ENCODE measurements around the gene TEX19. TPM values are rescaled to one million over a fixed set of nuclear protein-coding genes. Genes with fewer than 3 reads are reported as not detected.

The TEX19 gene
- total and polyA plus RNA-seq, 9 of the 15 experiments (the other 6 are each of a cell fraction or from before 2014, with no cell fraction given): 0.10 to 4.9 (median 1.9) TPM

DNA sequence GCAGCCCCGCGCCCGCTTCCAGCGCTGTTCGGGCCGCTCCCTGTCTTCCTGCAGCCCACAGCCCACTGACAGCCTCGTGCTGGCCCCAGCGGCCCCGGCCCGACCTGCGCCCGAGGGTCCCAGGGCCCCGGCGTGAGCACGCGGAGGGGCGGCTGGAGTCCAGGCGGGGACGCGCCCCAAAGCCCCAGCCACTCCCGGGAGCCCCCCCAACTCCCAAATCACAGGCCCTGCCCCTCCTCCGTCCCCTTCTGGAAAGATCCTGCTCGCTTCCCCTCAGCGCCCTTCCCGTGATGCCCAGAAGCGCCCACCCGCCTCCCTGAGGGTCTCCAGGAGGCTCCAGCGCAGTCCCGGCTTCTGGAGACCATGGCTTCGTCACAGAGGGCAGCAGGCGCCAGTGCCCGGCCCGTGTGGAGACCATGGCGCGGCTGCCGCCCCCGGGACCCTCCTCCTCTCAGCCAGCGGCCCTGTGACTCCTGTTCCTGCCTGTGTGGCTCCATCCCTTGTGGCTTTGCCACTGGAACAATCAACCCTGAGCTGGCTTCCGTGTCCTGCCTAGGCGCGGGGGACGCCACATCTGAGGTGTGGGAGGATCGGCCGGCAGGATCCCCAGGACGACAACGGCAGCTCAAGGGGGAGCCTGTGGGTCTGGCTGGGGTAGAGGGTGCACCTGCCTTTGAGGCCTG lies 16.5 kb downstream of the TEX19 start:
- Histone ChIP-seq H3K9me1 (ENCODE audit: control insufficient read depth, insufficient read depth, low read length) (no peaks in the 10 kb centered on the region), H3K9me3 (replicated peaks; ENCODE audit: control insufficient read depth, insufficient read depth, low read depth, low read length) (no peaks in the 10 kb centered on the region), H3K27me3 (ENCODE audit: control insufficient read depth in 2 of 2, insufficient read depth in 2 of 2, low read length in 2 of 2) (no peaks in the 10 kb centered on the region), H3K4me1 (replicated peaks in 1 of 2; ENCODE audit: control insufficient read depth in 2 of 2, insufficient read depth in 2 of 2, low read length in 2 of 2) (peaks cover 0 to 63% of the 10 kb centered on the region in 2 experiments; a peak in 3 of 5 replicates), H3K36me3 (ENCODE audit: control insufficient read depth, insufficient read depth, low read length) (no peaks in the 10 kb centered on the region), H3K4me3 (no peak overlapping the region), H3K4me2 (ENCODE audit: insufficient read depth, low read length) (no peak overlapping the region), H3K27ac (ENCODE audit: extremely low read depth, low read depth, low read length) (no peak overlapping the region), H3K9ac (ENCODE audit: insufficient read depth in 1 of 2, low read depth in 2 of 2, low read length in 2 of 2) (peak overlapping the region in 1 of 2 experiments; percentile 28; a peak in 1 of 4 replicates), H3K79me2 (ENCODE audit: control insufficient read depth, insufficient read depth, low read length) (no peaks in the 10 kb centered on the region), H2AFZ (ENCODE audit: low read depth, low read length) (no peak overlapping the region), H4K20me1 (replicated peaks; ENCODE audit: control insufficient read depth, insufficient read depth, low read length) (no peaks in the 10 kb centered on the region)
- no TSS peak for BruUV-seq (replicated peaks)
- in situ Hi-C loops (cut with MboI) (no loop called here), intact Hi-C loops (cut with micrococcal nuclease) (no loop called here)
- ChIA-PET POLR2A (interaction anchor here (1.6 kb wide), 1 partner anchor 9 kb away, joined by 3 read pairs; no protein-coding TSS in a partner anchor), CTCF (ENCODE audit: low intra/inter-chr PET ratio) (no interaction called here)
- DNase-seq (ENCODE audit: extremely low read depth in 1 of 4, low spot score in 3 of 4) (no peak), FAIRE-seq (no peak), ATAC-seq (no peak)
- 71% methylated on average over 23 of the region's 46 CpGs for WGBS (ENCODE audit: insufficient coverage, low coverage, missing lambda C conversion rate)
- no peak for TF ChIP-seq RBM22 (IDR thresholded peaks at IDR 0.05; ENCODE audit: low read depth, low read length, poor library complexity, severe bottlenecking)
- no peak for TF ChIP-seq SRSF9 (IDR thresholded peaks at IDR 0.05; ENCODE audit: borderline replicate concordance, low read depth, low read length)
- no peak for TF ChIP-seq TSC22D4 (tag; IDR thresholded peaks at IDR 0.05)
- no peak for TF ChIP-seq PURB (CRISPR knock-in tag; IDR thresholded peaks at IDR 0.05; ENCODE audit: low read depth)
- TF ChIP-seq ZNF274 (IDR thresholded peaks at IDR 0.05; ENCODE audit: borderline replicate concordance, low read depth, low read length): no peak
- TF ChIP-seq, protein P1, sequence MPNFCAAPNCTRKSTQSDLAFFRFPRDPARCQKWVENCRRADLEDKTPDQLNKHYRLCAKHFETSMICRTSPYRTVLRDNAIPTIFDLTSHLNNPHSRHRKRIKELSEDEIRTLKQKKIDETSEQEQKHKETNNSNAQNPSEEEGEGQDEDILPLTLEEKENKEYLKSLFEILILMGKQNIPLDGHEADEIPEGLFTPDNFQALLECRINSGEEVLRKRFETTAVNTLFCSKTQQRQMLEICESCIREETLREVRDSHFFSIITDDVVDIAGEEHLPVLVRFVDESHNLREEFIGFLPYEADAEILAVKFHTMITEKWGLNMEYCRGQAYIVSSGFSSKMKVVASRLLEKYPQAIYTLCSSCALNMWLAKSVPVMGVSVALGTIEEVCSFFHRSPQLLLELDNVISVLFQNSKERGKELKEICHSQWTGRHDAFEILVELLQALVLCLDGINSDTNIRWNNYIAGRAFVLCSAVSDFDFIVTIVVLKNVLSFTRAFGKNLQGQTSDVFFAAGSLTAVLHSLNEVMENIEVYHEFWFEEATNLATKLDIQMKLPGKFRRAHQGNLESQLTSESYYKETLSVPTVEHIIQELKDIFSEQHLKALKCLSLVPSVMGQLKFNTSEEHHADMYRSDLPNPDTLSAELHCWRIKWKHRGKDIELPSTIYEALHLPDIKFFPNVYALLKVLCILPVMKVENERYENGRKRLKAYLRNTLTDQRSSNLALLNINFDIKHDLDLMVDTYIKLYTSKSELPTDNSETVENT (CRISPR knock-in tag; IDR thresholded peaks at IDR 0.05): no peak
- TF ChIP-seq ZNF696 (CRISPR knock-in tag; conservative IDR thresholded peaks at IDR 0.05): no peak
- no peak for TF ChIP-seq BACH1 (tag; IDR thresholded peaks at IDR 0.05)
- TF ChIP-seq PCBP1 (IDR thresholded peaks at IDR 0.05; ENCODE audit: low read depth, low read length, poor library complexity, severe bottlenecking): no peak
- TF ChIP-seq, protein P2, sequence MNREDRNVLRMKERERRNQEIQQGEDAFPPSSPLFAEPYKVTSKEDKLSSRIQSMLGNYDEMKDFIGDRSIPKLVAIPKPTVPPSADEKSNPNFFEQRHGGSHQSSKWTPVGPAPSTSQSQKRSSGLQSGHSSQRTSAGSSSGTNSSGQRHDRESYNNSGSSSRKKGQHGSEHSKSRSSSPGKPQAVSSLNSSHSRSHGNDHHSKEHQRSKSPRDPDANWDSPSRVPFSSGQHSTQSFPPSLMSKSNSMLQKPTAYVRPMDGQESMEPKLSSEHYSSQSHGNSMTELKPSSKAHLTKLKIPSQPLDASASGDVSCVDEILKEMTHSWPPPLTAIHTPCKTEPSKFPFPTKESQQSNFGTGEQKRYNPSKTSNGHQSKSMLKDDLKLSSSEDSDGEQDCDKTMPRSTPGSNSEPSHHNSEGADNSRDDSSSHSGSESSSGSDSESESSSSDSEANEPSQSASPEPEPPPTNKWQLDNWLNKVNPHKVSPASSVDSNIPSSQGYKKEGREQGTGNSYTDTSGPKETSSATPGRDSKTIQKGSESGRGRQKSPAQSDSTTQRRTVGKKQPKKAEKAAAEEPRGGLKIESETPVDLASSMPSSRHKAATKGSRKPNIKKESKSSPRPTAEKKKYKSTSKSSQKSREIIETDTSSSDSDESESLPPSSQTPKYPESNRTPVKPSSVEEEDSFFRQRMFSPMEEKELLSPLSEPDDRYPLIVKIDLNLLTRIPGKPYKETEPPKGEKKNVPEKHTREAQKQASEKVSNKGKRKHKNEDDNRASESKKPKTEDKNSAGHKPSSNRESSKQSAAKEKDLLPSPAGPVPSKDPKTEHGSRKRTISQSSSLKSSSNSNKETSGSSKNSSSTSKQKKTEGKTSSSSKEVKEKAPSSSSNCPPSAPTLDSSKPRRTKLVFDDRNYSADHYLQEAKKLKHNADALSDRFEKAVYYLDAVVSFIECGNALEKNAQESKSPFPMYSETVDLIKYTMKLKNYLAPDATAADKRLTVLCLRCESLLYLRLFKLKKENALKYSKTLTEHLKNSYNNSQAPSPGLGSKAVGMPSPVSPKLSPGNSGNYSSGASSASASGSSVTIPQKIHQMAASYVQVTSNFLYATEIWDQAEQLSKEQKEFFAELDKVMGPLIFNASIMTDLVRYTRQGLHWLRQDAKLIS (CRISPR knock-in tag; IDR thresholded peaks at IDR 0.05): no peak
- TF ChIP-seq ZNF197 (CRISPR knock-in tag; IDR thresholded peaks at IDR 0.05; ENCODE audit: low read depth): no peak
- TF ChIP-seq, protein P3, sequence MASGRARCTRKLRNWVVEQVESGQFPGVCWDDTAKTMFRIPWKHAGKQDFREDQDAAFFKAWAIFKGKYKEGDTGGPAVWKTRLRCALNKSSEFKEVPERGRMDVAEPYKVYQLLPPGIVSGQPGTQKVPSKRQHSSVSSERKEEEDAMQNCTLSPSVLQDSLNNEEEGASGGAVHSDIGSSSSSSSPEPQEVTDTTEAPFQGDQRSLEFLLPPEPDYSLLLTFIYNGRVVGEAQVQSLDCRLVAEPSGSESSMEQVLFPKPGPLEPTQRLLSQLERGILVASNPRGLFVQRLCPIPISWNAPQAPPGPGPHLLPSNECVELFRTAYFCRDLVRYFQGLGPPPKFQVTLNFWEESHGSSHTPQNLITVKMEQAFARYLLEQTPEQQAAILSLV (tag; IDR thresholded peaks at IDR 0.05): no peak
- no peak for TF ChIP-seq CBX1 (IDR thresholded peaks at IDR 0.05; ENCODE audit: low read depth)
- TF ChIP-seq, protein P4, sequence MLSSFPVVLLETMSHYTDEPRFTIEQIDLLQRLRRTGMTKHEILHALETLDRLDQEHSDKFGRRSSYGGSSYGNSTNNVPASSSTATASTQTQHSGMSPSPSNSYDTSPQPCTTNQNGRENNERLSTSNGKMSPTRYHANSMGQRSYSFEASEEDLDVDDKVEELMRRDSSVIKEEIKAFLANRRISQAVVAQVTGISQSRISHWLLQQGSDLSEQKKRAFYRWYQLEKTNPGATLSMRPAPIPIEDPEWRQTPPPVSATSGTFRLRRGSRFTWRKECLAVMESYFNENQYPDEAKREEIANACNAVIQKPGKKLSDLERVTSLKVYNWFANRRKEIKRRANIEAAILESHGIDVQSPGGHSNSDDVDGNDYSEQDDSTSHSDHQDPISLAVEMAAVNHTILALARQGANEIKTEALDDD (IDR thresholded peaks at IDR 0.05): no peak
